Body of pancreas (tissue), 4 donors: Measurements from ENCODE around the gene CATSPER1.

Source experiments
- CTCF ChIP-seq, 7 experiments: fragments of 450-650 bp in 4 of 7; fragments of 200-600 bp in 3 of 7; sonication (generic) in 3 of 7; IDR thresholded peaks; one replicate each; pipeline ENCODE4 v1.5.1; 2016 to 2019; ENCODE audit warnings: antibody characterized with exemption in 7 of 7
- POLR2A ChIP-seq, 3 donors: fragments of 450-650 bp; IDR thresholded peaks; one replicate each; pipeline ENCODE4 v1.6.1; 2016; ENCODE audit warnings: antibody characterized with exemption in 3 of 3, mild to moderate bottlenecking in 2 of 3

- peak in 2 of 7 experiments; percentile 4 to 6 for TF ChIP-seq CTCF (IDR thresholded peaks at IDR 0.05)
- no peak for TF ChIP-seq POLR2A (IDR thresholded peaks at IDR 0.05)
Observed at GRCh38 chr11:66068923-66069714, 42.8 kb upstream of the CATSPER1 start.
